KMS-11 (cell line): ENCODE measurements around the gene MPPED2.

Experiments
- H2AFZ ChIP-seq: fragments of 200-600 bp; sonication (generic); 2 replicates; pipeline ENCODE4 v1.6.1; 2016; ENCODE audit warnings: antibody characterized with exemption, mixed run types, low read depth
- H3K27ac ChIP-seq: fragments of 200-600 bp; sonication (generic); 2 replicates; pipeline ENCODE4 v1.6.1; 2016; ENCODE audit warnings: mild to moderate bottlenecking, mixed run types
- H3K27me3 ChIP-seq: fragments of 200-600 bp; sonication (generic); 2 replicates; pipeline ENCODE4 v1.6.1; 2017; ENCODE audit warnings: mild to moderate bottlenecking, low read depth, mixed run types, moderate library complexity; ENCODE audit not compliant: insufficient read depth
- H3K36me3 ChIP-seq: fragments of 200-600 bp; sonication (generic); 2 replicates; pipeline ENCODE4 v1.6.1; 2017; ENCODE audit warnings: mild to moderate bottlenecking, mixed run types; ENCODE audit not compliant: insufficient read depth
- H3K4me1 ChIP-seq: fragments of 200-600 bp; sonication (generic); 2 replicates; pipeline ENCODE4 v1.6.1; 2016; ENCODE audit warnings: mild to moderate bottlenecking, low read depth, mixed run types; ENCODE audit not compliant: poor library complexity, severe bottlenecking
- H3K4me2 ChIP-seq: fragments of 200-600 bp; sonication (generic); 2 replicates; pipeline ENCODE4 v1.7.0; 2016; ENCODE audit warnings: mild to moderate bottlenecking, mixed run types
- H3K4me3 ChIP-seq: fragments of 200-600 bp; sonication (generic); IDR thresholded peaks from 2 replicates; pipeline ENCODE4 v1.6.1; 2017; ENCODE audit warnings: low read depth, low read length, mixed read lengths; ENCODE audit not compliant: insufficient read depth
- H3K79me2 ChIP-seq: fragments of 200-600 bp; sonication (generic); 2 replicates; pipeline ENCODE4 v1.6.1; 2016; ENCODE audit warnings: low read depth, mixed run types; ENCODE audit not compliant: insufficient read depth
- H3K9ac ChIP-seq: fragments of 200-600 bp; sonication (generic); 2 replicates; pipeline ENCODE4 v1.6.1; 2016; ENCODE audit warnings: mild to moderate bottlenecking, mixed run types
- H4K20me1 ChIP-seq: fragments of 200-600 bp; sonication (generic); 2 replicates; pipeline ENCODE4 v1.6.1; 2016; ENCODE audit warnings: mild to moderate bottlenecking, mixed run types; ENCODE audit not compliant: insufficient read depth
- TF ChIP-seq, protein P1 (sequence below): fragments of 200-600 bp; sonication (generic); conservative IDR thresholded peaks from 2 replicates; pipeline ENCODE4 v1.6.1; 2017; ENCODE audit warnings: low read depth, mild to moderate bottlenecking, antibody characterized with exemption, low read length, moderate library complexity, mixed read lengths

Gene MPPED2

DNA sequence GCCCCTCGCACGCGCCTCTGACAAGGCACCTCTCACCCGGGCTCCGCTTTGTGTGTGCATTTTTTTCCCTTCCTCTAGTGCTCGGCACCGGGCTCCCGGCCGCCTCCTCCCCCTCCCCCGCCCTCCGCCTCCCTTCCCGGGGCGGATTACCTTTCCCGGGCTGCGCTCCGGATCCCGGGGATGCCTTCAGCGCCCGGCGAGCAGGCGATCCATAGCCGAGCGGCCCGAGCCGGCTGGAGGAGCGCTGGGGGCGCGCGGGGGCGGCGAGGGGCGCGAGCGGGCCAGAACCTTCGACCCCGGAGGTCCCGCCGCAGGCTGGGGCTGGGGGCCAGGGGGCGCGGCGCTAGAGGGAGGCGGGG lies 282 bp downstream of the MPPED2 start:
- H4K20me1 ChIP-seq: no peaks in the 10 kb centered on the region
- H3K4me2 ChIP-seq: peak overlapping the region; percentile 51; the same call in 1 of the 2 replicates
- no peaks in the 10 kb centered on the region for H3K27me3 ChIP-seq
- peak overlapping the region; percentile 98 for H2AFZ ChIP-seq
- TF ChIP-seq, protein P1, sequence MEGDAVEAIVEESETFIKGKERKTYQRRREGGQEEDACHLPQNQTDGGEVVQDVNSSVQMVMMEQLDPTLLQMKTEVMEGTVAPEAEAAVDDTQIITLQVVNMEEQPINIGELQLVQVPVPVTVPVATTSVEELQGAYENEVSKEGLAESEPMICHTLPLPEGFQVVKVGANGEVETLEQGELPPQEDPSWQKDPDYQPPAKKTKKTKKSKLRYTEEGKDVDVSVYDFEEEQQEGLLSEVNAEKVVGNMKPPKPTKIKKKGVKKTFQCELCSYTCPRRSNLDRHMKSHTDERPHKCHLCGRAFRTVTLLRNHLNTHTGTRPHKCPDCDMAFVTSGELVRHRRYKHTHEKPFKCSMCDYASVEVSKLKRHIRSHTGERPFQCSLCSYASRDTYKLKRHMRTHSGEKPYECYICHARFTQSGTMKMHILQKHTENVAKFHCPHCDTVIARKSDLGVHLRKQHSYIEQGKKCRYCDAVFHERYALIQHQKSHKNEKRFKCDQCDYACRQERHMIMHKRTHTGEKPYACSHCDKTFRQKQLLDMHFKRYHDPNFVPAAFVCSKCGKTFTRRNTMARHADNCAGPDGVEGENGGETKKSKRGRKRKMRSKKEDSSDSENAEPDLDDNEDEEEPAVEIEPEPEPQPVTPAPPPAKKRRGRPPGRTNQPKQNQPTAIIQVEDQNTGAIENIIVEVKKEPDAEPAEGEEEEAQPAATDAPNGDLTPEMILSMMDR: no peak; the same call in 1 of the 2 replicates
- H3K4me1 ChIP-seq: peaks cover 6% of the 10 kb centered on the region
- no peaks in the 10 kb centered on the region for H3K36me3 ChIP-seq
- H3K27ac ChIP-seq: peak overlapping the region; percentile 55
- H3K4me3 ChIP-seq: no peak overlapping the region
- H3K9ac ChIP-seq: peak overlapping the region; percentile 78
- H3K79me2 ChIP-seq: no peaks in the 10 kb centered on the region

DNA sequence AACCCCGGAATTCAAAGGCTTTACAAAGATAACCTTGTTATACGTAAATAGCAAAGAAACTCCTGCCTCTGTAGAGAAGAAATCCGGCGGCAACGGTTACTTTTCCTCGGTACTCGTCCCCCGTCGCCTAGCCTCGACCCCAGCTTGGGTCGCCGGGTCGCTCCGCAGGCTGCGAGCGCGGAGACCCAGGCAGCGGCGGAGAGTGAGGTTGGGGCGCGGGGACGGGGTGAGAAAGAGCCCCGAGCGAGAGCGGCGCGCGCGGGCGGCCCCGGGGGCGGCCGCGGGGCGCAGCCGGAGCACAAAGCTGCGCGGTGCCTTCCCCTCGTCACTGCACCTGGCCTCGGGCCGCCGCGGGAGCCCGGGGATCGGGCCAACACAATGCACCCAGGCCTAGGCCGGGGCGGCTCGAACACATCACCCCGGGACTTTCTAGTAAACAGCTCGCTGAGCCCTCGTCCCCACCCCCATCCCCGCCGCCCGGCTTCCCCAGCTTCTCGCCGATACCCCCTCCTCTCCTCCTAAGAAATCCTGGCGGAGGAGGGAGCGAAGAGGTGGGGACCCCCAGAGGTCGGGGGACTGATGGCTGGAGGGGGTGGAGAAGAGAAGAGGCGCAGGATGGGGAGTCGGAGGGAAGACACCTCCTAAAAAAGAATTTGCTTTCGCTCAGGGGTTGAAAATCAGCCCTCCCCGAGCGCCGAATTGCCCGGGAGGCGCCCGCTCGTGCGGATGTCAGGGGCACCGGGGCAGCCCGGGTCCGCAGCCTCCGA lies 845 bp downstream of the MPPED2 start:
- H3K9ac ChIP-seq: peak overlapping the region; percentile 78

DNA sequence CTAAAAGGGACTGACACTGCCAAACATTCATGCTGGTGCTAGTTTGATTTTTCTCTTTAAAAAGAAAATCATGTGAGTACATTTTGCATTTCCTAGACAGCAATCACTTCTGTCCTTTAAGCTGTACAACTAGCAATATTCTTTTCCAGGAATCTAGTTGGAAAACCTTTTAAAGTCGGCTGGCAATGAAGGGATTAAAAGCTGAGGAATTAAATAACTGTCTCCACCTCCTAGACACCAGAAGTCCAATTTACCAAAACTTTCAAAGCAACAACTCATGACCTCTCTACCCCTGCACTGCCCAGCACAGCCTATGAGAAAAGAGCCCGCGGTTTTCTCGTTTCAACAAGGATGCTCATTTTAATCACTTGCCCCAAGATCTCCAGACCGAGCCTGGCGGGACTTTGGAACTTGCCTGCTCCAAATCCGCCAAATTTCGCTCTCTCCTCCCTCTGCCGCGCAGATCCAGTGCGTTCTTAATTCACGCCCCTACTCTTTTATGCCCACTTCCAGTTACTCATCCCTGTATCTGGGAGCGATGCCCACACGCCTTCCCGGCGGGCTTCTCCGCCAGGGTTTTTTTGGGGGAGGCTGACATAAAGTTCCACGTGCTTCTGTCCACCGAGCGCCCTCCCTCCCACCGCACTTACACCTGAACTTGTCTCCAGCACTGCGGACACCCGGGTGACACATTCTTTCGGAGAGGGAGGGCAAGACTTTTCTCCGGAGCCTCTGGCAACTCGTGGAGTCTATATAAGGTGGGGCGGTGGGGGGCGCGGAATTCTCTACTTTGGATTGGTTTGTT lies 2.5 kb downstream of the MPPED2 start:
- no peak overlapping the region for H3K4me3 ChIP-seq
- H3K79me2 ChIP-seq: no peaks in the 10 kb centered on the region
- no peaks in the 10 kb centered on the region for H3K36me3 ChIP-seq
- H3K27me3 ChIP-seq: no peaks in the 10 kb centered on the region
- peaks cover 6% of the 10 kb centered on the region for H3K4me1 ChIP-seq
- H2AFZ ChIP-seq: no peak overlapping the region
- H3K4me2 ChIP-seq: no peak overlapping the region
- no peaks in the 10 kb centered on the region for H4K20me1 ChIP-seq
- TF ChIP-seq, protein P1: no peak
- H3K27ac ChIP-seq: no peak overlapping the region
- no peak overlapping the region for H3K9ac ChIP-seq

More for the DNA sequence above, 845 bp downstream of the MPPED2 start:
- peak overlapping the region; percentile 55 for H3K27ac ChIP-seq
- peaks cover 6% of the 10 kb centered on the region for H3K4me1 ChIP-seq
- H3K79me2 ChIP-seq: no peaks in the 10 kb centered on the region
- H3K36me3 ChIP-seq: no peaks in the 10 kb centered on the region
- H3K4me3 ChIP-seq: no peak overlapping the region
- H2AFZ ChIP-seq: peak overlapping the region; percentile 98
- H3K4me2 ChIP-seq: peak overlapping the region; percentile 77
- no peaks in the 10 kb centered on the region for H3K27me3 ChIP-seq
- TF ChIP-seq, protein P1: no peak
- H4K20me1 ChIP-seq: no peaks in the 10 kb centered on the region

DNA sequence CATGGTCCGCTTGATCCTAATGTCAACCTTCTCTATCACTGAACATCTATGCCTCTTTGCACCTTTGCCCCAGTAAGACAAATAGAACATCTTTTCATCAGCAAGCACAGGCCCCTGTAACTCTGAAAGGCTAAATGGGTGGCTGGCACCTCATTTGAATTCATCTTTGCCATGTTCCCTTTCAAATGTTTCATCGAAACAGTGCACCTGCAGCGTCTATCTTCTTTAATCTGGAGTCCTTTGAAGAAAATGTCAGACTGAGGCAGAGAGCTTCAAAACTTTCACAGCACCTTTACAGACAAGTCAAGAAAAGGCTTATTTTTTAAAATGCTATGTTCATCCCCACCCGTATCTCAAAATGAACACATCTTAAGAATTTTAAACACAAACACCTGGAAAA lies 3.4 kb downstream of the MPPED2 start:
- Histone ChIP-seq H3K4me3 (no peak overlapping the region), H3K27me3 (no peaks in the 10 kb centered on the region), H3K36me3 (no peaks in the 10 kb centered on the region), H3K79me2 (no peaks in the 10 kb centered on the region), H4K20me1 (no peaks in the 10 kb centered on the region), H3K4me2 (no peak overlapping the region), H2AFZ (no peak overlapping the region), H3K27ac (no peak overlapping the region), H3K4me1 (peaks cover 6% of the 10 kb centered on the region), H3K9ac (no peak overlapping the region)
- TF ChIP-seq, protein P1: no peak
